ENCODE results near the gene JAG2.

The JAG2 gene

DNA sequence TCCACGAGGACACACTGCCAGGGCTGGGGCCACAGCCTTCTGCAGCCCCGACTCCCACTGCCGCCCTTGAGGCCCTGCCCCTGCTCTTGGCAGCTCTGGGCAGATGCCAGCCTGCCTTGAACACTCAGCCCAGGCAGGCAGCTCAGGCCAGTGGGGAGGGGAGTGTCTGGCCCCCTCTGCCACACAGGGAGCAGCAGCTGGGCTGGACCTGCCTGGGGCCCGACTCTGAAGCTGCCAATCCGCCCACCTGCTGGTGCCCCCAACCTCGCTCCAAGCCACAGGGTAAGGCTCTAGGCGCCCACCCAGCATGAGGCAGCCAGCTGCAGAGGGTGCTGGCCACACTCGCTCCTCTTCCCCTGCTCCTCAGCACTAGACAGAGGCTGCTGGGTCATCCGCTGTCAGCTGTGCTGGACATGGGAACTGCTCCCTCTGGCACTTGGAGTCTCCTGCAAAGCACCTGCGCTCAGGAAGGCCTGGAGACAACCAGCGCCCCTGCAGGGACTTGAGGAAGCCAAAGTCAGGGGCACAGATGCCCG, 37.2 kb upstream of the JAG2 start (continued):
- no peak for TF ChIP-seq ZNF416 (tag by site-specific recombination; IDR thresholded peaks at IDR 0.05)
- peak; percentile 50; the same call in 1 of the 2 replicates for TF ChIP-seq GLIS2 (tag by site-specific recombination; IDR thresholded peaks at IDR 0.05)
- TF ChIP-seq ZNF335 (tag by site-specific recombination; conservative IDR thresholded peaks at IDR 0.05): no peak
- no peak for TF ChIP-seq ZNF514 (tag by site-specific recombination; IDR thresholded peaks at IDR 0.05)
- TF ChIP-seq INSM2 (tag by site-specific recombination; IDR thresholded peaks at IDR 0.05): no peak
- TF ChIP-seq ZBTB17 (tag by site-specific recombination; IDR thresholded peaks at IDR 0.05): no peak
- peak; percentile 71; the same call in 1 of the 2 replicates for TF ChIP-seq BCL11A (tag by site-specific recombination; IDR thresholded peaks at IDR 0.05; ENCODE audit: low read depth)
- TF ChIP-seq ZFP3 (tag by site-specific recombination; IDR thresholded peaks at IDR 0.05; ENCODE audit: low read depth): no peak
- TF ChIP-seq, protein P1, sequence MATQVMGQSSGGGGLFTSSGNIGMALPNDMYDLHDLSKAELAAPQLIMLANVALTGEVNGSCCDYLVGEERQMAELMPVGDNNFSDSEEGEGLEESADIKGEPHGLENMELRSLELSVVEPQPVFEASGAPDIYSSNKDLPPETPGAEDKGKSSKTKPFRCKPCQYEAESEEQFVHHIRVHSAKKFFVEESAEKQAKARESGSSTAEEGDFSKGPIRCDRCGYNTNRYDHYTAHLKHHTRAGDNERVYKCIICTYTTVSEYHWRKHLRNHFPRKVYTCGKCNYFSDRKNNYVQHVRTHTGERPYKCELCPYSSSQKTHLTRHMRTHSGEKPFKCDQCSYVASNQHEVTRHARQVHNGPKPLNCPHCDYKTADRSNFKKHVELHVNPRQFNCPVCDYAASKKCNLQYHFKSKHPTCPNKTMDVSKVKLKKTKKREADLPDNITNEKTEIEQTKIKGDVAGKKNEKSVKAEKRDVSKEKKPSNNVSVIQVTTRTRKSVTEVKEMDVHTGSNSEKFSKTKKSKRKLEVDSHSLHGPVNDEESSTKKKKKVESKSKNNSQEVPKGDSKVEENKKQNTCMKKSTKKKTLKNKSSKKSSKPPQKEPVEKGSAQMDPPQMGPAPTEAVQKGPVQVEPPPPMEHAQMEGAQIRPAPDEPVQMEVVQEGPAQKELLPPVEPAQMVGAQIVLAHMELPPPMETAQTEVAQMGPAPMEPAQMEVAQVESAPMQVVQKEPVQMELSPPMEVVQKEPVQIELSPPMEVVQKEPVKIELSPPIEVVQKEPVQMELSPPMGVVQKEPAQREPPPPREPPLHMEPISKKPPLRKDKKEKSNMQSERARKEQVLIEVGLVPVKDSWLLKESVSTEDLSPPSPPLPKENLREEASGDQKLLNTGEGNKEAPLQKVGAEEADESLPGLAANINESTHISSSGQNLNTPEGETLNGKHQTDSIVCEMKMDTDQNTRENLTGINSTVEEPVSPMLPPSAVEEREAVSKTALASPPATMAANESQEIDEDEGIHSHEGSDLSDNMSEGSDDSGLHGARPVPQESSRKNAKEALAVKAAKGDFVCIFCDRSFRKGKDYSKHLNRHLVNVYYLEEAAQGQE (tag by site-specific recombination; IDR thresholded peaks at IDR 0.05): no peak
- TF ChIP-seq ZNF510 (tag by site-specific recombination; IDR thresholded peaks at IDR 0.05; ENCODE audit: insufficient replicate concordance): no peak
- no peak for TF ChIP-seq ZNF266 (tag by site-specific recombination; IDR thresholded peaks at IDR 0.05; ENCODE audit: low read depth)
- TF ChIP-seq KLF1 (tag by site-specific recombination; IDR thresholded peaks at IDR 0.05): no peak
- TF ChIP-seq TRIM28 (IDR thresholded peaks at IDR 0.05; ENCODE audit: borderline replicate concordance, low read length): no peak
- peak; percentile 88 for TF ChIP-seq ZNF600 (tag by site-specific recombination; IDR thresholded peaks at IDR 0.05)
- TF ChIP-seq ZNF529 (tag by site-specific recombination; IDR thresholded peaks at IDR 0.05; ENCODE audit: insufficient replicate concordance): no peak
- TF ChIP-seq ZNF555 (tag by site-specific recombination; conservative IDR thresholded peaks at IDR 0.05): no peak
- TF ChIP-seq ZNF341 (tag by site-specific recombination; IDR thresholded peaks at IDR 0.05; ENCODE audit: low read depth): peak; percentile 70
- no peak for TF ChIP-seq ZSCAN4 (tag by site-specific recombination; IDR thresholded peaks at IDR 0.05)
- TF ChIP-seq ZNF488 (tag by site-specific recombination; IDR thresholded peaks at IDR 0.05): no peak
- no peak for TF ChIP-seq ZNF48 (tag by site-specific recombination; IDR thresholded peaks at IDR 0.05)
- TF ChIP-seq ZNF677 (tag by site-specific recombination; IDR thresholded peaks at IDR 0.05): no peak
- TF ChIP-seq OVOL3 (tag by site-specific recombination; IDR thresholded peaks at IDR 0.05): no peak
- no peak for TF ChIP-seq ZNF596 (tag by site-specific recombination; IDR thresholded peaks at IDR 0.05)
- no peak for TF ChIP-seq SETDB1 (IDR thresholded peaks at IDR 0.05; ENCODE audit: insufficient read length, low read length)
